ENCODE results near the gene ATP2B3.

DNA sequence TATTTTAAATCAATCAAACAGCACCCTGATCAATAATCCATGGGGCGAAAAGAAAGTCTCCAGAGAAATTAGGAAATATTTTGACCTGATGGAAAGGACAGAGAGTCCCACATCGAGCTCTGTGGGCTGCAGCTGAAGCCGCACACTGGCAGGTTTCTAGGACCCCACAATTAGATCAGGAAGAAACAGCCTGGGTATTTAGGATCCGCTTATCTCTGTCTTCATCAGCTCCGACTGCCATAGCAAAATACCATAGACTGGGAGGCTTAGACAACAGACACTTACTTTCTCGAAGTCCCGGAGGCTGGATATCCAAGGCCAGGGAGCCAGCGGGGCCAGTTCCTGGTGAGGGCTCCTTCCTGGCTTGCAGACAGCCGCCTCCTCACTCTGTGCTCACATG lies 45.1 kb downstream of the ATP2B3 start:
- TF ChIP-seq FOXM1 (IDR thresholded peaks at IDR 0.05; ENCODE audit: borderline replicate concordance) (no peak), SP1 (IDR thresholded peaks at IDR 0.05) (no peak), NFRKB (IDR thresholded peaks at IDR 0.05) (no peak)
